Left cardiac atrium (tissue), 2 donors: Measurements from ENCODE around the gene SGSM2. TPM values are rescaled to one million over a fixed set of nuclear protein-coding genes. Genes with fewer than 3 reads are reported as not detected.

ENCODE experiments used
- total RNA-seq, 2 donors: library from RNA; stranded (reverse); fragmentation: NEBNext Ultra II Directional; extraction: Animal tissue kit (Norgen Biotek cat#: 25700); gene quantifications; one replicate each; pipeline ENCODE4 v1.2.1, GENCODE V29; 2021
- donor health status: DM: no; HTN: yes; CAD: no; lungs with severe emphysema.
- donor health status: DM: yes; HTN: yes; CAD: no.

SGSM2 gene
- total RNA-seq, 2 donors from 2014 or later: 30.7 to 35.5 TPM

Other genes starting within 250 kb of the SGSM2 start
- 10 to 100 TPM; 22.3 to 23.0 TPM for gene SMG6, start 33.7 kb upstream of the SGSM2 start, total RNA-seq
- 10 to 100 TPM in 1 of 2 donors, 1 to 10 TPM in 1; 8.7 to 14.5 TPM for gene SRR, start 33.6 kb upstream of the SGSM2 start, total RNA-seq
- gene TSR1, start 1.0 kb upstream of the SGSM2 start, total RNA-seq: 10 to 100 TPM; 15.9 to 25.3 TPM
- gene MNT, start 63.6 kb downstream of the SGSM2 start, total RNA-seq: 10 to 100 TPM; 11.2 to 12.7 TPM
- gene METTL16, start 174.4 kb downstream of the SGSM2 start, total RNA-seq: 10 to 100 TPM; 19.2 to 22.7 TPM